Body of pancreas (tissue), 4 donors: ENCODE results near the gene PPP1R7.

ENCODE experiments used
- CTCF ChIP-seq, 7 experiments: fragments of 450-650 bp in 4 of 7; fragments of 200-600 bp in 3 of 7; sonication (generic) in 3 of 7; IDR thresholded peaks; one replicate each; pipeline ENCODE4 v1.5.1; 2016 to 2019; ENCODE audit warnings: antibody characterized with exemption in 7 of 7
- POLR2A ChIP-seq, 3 donors: fragments of 450-650 bp; IDR thresholded peaks; one replicate each; pipeline ENCODE4 v1.6.1; 2016; ENCODE audit warnings: antibody characterized with exemption in 3 of 3, mild to moderate bottlenecking in 2 of 3

GRCh38 chr2:241191081-241191480 lies 40.8 kb downstream of the PPP1R7 start:
- TF ChIP-seq CTCF (IDR thresholded peaks at IDR 0.05) (no peak), POLR2A (IDR thresholded peaks at IDR 0.05) (no peak)
